GM13977 (cell line): ENCODE results near the gene SAMD5.
"Not testable (repeated sequence)": the region's sequence is repeated elsewhere in the genome, so short reads cannot be mapped to it uniquely, and the experiment has no call there.

Experiments used
- DNase-seq: peaks from one replicate; pipeline ENCODE4 v3.0.0; 2012; ENCODE audit warnings: low spot score
- in situ Hi-C: fragments of 300-500 bp; cut with MboI; formaldehyde crosslinking; loops from one replicate; pipeline ENCODE4 v1.12.0; 2022; ENCODE audit warnings: low sequenced_read_pairs, low pct_unique_long_range_greater_than_20kb, mixed read lengths, inconsistent platforms; ENCODE audit not compliant: unreplicated experiment
- TF ChIP-seq, protein P1 (sequence below): IDR thresholded peaks from 2 replicates; pipeline ENCODE4 v1.5.1; 2012; ENCODE audit warnings: mild to moderate bottlenecking, control low read depth; ENCODE audit not compliant: insufficient read depth; ENCODE audit errors: extremely low read depth, missing control alignments

The SAMD5 gene

DNA sequence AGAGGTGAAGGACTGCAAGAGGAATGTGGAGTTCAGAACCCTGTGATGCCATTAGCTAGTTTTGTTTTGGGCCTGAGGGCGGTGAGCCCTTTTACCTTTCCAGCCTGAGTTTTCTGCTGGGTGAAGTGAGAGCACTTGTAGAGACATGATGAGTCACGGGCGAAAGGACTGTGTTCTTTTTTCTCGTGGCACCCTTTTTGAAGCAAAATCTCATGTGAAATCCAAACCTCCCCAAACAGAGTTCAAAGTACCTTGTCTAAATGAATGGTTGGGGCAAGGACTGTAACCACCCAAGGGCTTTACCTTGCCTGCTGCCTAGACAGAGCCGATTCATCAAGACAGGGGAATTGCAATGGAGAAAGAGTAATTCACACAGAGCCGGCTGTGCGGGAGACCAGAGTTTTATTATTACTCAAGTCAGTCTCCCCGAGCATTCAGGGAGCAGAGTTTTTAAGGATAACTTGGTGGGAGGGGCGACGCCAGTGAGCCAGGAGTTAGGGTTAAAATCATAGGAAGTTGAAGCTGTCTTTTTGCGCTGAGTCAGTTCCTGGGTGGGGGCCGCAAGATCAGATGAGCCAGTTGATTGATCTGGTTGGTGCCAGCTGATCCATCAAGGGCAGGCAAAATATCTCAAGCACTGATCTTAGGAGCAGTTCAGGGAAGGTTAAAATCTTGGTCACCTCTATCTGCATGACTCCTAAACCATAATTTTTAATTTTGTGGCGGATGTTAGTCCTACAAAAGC, 25.8 kb downstream of the SAMD5 start:
- in situ Hi-C loops, result no loop called here
- TF ChIP-seq, protein P1, sequence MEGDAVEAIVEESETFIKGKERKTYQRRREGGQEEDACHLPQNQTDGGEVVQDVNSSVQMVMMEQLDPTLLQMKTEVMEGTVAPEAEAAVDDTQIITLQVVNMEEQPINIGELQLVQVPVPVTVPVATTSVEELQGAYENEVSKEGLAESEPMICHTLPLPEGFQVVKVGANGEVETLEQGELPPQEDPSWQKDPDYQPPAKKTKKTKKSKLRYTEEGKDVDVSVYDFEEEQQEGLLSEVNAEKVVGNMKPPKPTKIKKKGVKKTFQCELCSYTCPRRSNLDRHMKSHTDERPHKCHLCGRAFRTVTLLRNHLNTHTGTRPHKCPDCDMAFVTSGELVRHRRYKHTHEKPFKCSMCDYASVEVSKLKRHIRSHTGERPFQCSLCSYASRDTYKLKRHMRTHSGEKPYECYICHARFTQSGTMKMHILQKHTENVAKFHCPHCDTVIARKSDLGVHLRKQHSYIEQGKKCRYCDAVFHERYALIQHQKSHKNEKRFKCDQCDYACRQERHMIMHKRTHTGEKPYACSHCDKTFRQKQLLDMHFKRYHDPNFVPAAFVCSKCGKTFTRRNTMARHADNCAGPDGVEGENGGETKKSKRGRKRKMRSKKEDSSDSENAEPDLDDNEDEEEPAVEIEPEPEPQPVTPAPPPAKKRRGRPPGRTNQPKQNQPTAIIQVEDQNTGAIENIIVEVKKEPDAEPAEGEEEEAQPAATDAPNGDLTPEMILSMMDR, result no peak

GRCh38 chr6:147538821-147539220, 30.3 kb downstream of the SAMD5 start:
- no peak for DNase-seq
- in situ Hi-C loops, result no loop called here
- TF ChIP-seq, protein P1, result no peak

More for the DNA sequence above, 25.8 kb downstream of the SAMD5 start:
- DNase-seq, result no peak

- in situ Hi-C loops, result no loop called here
- TF ChIP-seq, protein P1, result no peak
Observed at GRCh38 chr6:147540075-147540474, 31.6 kb downstream of the SAMD5 start.

DNA sequence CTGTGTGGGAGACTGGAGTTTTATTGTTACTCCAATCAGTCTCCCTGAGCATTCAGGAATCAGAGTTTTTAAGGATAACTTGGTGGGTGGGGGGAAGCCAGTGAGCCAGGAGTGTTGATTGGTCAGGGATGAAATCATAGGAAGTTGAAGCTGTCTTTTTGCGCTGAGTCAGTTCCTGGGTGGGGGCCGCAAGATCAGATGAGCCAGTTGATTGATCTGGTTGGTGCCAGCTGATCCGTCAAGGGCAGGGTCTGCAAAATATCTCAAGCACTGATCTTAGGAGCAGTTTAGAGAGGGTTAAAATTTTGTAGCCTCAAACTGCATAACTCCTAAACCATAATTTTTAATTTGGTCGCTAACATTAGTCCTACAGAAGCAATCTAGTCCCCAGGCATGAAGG, 33.9 kb downstream of the SAMD5 start:
- DNase-seq, in situ Hi-C loops: not testable (repeated sequence)

More at GRCh38 chr6:147540075-147540474, 31.6 kb downstream of the SAMD5 start:
- DNase-seq, result no peak

DNA sequence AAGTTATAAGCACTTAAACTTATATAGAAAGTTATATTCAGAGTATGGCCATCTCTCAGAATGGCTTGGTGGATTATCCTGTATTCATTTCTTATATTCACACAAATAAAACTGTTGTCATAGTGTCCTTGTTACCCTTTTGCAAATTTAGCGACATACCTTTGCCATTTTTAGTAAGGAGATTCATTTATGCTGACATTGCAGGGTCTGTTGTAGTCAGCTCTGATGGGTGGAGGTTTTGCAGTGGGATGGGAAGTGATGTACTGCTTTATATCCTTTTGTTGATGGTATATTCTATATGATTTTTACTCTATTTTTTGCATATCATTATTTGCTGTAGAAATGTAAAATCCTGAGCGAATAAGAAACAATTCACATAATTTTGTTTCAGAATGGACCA, 35.9 kb downstream of the SAMD5 start:
- TF ChIP-seq, protein P1, result no peak
- DNase-seq, result no peak
- in situ Hi-C loops, result no loop called here

- TF ChIP-seq, protein P1, result no peak
- in situ Hi-C loops, result no loop called here
- no peak for DNase-seq
Observed at GRCh38 chr6:147546501-147547368, 38.2 kb downstream of the SAMD5 start.
